Hematopoietic multipotent progenitor cell treated with erythropoietin and hydrocortisone succinate and interleukin-3 and kit ligand, for 4 days (in vitro differentiated cells): ENCODE results near the gene KCNH2.

Experiments used
- DNase-seq: peaks from one replicate; pipeline ENCODE4 v3.0.0-alpha.2; 2015

The KCNH2 gene

GRCh38 chr7:150992833-150993302 lies 14.7 kb upstream of the KCNH2 start:
- DNase-seq: peak; percentile 80

GRCh38 chr7:150992051-150992640 lies 14.0 kb upstream of the KCNH2 start:
- no peak for DNase-seq

- peak; percentile 44 for DNase-seq
Measured at GRCh38 chr7:150990416-150991186, 12.5 kb upstream of the KCNH2 start, which contains the start of gene NOS3. Gene NOS3 (plus strand): TSS chr7:150991017. CDS start chr7:150993804, 2,787 bp downstream.

GRCh38 chr7:150989456-150989855 lies 11.3 kb upstream of the KCNH2 start:
- no peak for DNase-seq

- peak; percentile 79 for DNase-seq
Measured at GRCh38 chr7:150988230-150989226, 10.4 kb upstream of the KCNH2 start.

GRCh38 chr7:150986556-150986955 lies 8.4 kb upstream of the KCNH2 start:
- DNase-seq: no peak

GRCh38 chr7:150986099-150986512 lies 8.0 kb upstream of the KCNH2 start:
- peak; percentile 86 for DNase-seq

GRCh38 chr7:150983893-150984368 lies 5.8 kb upstream of the KCNH2 start:
- peak; percentile 71 for DNase-seq

GRCh38 chr7:150982351-150982750 lies 4.2 kb upstream of the KCNH2 start:
- DNase-seq: no peak

- no peak for DNase-seq
Measured at GRCh38 chr7:150981644-150982043, 3.5 kb upstream of the KCNH2 start.

- DNase-seq: no peak
Measured at GRCh38 chr7:150980663-150981062, 2.5 kb upstream of the KCNH2 start.

GRCh38 chr7:150979713-150980390 lies 1.7 kb upstream of the KCNH2 start:
- DNase-seq: no peak

GRCh38 chr7:150977382-150978125 lies 567 bp downstream of the KCNH2 start:
- DNase-seq: no peak

- DNase-seq: no peak
Measured at GRCh38 chr7:150976529-150977381, 1.4 kb downstream of the KCNH2 start.

- no peak for DNase-seq
Measured at GRCh38 chr7:150975536-150976319, 2.4 kb downstream of the KCNH2 start.

- peak; percentile 63 for DNase-seq
Measured at GRCh38 chr7:150974468-150975391, 3.4 kb downstream of the KCNH2 start.

GRCh38 chr7:150973571-150974451 lies 4.3 kb downstream of the KCNH2 start:
- peak; percentile 17 for DNase-seq
